D721Med (cell line): ENCODE data around the gene CCDC88C.

Experiments
- DNase-seq: peaks from one replicate; pipeline ENCODE4 v3.0.0; 2011; ENCODE audit warnings: low spot score; ENCODE audit not compliant: insufficient read length
- FAIRE-seq: peaks from 2 replicates; lab custom pipeline; 2011; peaks lifted over from hg19 to GRCh38; lab: Jason Lieb, UNC
- TF ChIP-seq, protein P1 (sequence below): IDR thresholded peaks from 2 replicates; pipeline ENCODE4 v1.5.1; 2012; ENCODE audit warnings: mild to moderate bottlenecking, control low read depth; ENCODE audit not compliant: insufficient read depth; ENCODE audit errors: missing control alignments

CCDC88C gene

DNA sequence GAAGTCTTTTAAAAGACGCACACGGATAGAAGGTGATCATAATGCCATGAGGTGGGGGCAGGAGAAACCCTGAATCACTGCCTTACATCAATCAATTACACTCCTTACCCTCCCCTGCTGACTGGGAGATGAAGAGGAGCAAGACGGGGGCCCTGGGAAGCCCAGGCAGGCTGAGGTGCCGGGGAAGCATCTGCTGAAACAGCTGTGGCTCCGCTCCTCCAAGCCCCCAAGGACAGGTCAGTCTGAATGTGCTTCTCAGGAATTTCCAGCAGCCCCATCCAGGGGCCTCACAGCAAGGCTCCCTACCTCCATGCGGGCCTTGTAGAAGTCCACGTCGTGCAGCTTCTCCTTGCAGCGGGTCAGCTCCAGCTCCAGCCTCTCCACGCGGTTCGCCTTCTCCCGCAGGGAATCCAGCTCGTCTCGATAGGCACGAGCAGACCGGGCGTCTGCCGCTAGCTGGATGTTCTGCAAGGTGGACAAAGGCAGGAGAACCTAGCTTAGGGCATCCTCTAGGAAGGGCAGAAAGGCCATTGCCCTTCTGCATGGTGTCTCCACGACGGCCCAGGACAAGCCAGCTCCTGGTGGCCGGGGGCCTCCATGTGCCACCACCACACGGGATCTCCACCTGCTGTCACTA, 79.8 kb downstream of the CCDC88C start:
- FAIRE-seq = no peak
- DNase-seq = no peak
- TF ChIP-seq, protein P1, sequence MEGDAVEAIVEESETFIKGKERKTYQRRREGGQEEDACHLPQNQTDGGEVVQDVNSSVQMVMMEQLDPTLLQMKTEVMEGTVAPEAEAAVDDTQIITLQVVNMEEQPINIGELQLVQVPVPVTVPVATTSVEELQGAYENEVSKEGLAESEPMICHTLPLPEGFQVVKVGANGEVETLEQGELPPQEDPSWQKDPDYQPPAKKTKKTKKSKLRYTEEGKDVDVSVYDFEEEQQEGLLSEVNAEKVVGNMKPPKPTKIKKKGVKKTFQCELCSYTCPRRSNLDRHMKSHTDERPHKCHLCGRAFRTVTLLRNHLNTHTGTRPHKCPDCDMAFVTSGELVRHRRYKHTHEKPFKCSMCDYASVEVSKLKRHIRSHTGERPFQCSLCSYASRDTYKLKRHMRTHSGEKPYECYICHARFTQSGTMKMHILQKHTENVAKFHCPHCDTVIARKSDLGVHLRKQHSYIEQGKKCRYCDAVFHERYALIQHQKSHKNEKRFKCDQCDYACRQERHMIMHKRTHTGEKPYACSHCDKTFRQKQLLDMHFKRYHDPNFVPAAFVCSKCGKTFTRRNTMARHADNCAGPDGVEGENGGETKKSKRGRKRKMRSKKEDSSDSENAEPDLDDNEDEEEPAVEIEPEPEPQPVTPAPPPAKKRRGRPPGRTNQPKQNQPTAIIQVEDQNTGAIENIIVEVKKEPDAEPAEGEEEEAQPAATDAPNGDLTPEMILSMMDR = no peak

DNA sequence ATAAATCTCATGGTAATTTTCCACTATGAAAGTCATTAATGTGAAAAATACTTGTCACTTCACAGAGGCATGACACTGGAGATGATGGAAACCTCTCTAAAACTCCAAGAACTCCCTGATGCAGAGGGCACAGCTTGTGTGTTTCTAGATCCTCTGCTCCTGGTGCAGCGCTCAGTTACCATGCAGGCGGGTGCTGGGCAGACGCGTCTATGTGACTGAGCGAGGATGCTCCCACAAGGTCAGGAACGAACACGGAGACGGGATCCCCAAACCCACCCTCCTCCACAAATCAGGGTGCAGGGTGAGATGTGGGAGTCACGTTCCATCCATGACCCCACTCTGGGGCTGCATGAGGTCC, 81.5 kb downstream of the CCDC88C start:
- FAIRE-seq (no peak), DNase-seq (no peak)
- TF ChIP-seq, protein P1 = no peak

DNA sequence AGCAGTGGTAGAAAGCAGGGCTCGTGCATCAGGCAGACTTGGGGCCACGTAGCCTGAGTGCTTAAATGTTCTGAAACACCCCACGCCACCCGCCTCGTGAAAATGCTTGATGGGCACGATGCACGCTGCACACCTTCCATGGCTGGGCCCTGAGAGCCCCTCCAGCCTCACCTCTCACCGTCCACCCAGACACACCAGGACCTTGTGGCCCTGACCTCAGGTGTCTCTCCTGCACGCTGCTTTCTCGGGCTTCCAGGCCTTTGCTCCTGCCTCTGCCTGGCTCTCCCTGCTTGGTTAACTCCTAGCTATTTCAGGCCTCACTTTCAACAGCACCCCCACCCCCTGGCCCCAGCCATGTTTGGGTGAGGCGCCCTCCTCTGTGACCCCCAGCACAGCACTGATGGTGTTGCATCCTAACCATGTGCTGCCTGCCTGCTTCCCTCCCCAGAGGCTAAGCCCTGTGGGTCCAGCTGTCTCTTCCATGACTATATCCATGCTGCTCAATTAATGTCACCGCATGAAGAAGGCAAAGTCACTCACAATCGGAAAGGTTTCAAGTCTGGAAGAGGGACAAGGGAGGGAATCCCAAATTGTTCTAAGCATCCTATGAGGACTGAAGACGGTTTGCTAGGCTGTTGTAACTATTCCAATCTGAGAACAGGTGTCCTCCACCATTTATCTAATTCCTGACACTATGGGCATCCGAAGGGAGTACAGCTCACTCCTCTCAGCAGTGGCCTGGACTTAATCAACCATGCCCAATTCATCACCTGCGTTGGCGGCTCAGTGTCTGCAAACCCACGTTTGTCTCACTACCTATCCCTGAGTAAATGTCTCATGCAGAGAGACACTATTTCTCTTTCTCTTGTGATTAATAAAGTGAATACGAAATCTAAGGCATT, 82.2 kb downstream of the CCDC88C start:
- TF ChIP-seq, protein P1 = no peak
- FAIRE-seq (no peak), DNase-seq (no peak)

DNA sequence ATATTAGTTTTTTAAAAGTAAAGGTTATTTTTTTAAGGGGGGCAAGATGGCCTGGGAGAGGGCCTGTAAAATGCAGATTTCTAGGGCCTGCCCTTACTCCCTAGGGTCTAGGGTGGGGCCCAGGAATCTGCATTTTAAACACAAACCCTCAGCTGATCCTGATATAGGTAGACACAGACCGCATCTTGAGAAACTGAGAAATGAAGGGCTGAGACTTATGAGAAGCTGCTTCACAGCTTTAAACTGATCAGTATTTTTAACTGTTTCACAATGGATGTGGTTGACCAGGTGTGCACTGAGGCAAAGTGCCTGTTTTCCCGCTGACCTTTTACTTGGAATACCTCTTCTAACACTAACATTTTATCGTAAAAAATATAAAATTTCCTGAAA, 84.0 kb downstream of the CCDC88C start:
- FAIRE-seq (no peak), DNase-seq (no peak)
- TF ChIP-seq, protein P1 = no peak

DNA sequence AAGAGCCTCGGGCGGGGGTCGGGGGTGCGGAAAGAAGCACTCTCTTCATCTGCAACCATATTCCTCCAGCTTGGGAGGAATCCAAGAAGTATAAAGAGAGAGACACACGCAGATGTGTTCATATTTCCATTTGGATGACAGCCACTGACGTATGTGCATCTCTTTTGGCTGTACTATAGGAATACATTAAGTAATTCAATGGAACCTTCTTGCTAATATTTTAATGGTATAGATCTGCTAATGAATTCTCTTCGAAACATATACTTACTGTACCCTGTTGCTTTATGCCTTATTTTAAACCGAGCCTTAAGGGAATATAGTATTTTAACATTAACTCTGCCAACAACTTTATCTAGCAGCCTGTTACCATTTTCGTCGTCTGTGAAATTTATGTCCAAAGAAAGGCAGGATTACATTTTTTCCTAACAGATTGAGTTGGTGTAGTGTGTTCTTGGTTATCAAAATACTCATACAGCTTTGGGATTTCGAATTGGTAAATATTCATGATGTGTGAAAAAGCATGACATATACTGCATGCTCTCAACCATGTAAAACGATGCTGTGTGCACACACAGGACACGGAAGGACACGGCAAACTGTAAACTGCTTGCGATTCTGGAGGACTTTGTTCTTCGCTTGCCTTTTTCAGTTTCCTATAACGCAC, 84.5 kb downstream of the CCDC88C start:
- TF ChIP-seq, protein P1 = no peak
- no peak for DNase-seq
- FAIRE-seq = no peak

DNA sequence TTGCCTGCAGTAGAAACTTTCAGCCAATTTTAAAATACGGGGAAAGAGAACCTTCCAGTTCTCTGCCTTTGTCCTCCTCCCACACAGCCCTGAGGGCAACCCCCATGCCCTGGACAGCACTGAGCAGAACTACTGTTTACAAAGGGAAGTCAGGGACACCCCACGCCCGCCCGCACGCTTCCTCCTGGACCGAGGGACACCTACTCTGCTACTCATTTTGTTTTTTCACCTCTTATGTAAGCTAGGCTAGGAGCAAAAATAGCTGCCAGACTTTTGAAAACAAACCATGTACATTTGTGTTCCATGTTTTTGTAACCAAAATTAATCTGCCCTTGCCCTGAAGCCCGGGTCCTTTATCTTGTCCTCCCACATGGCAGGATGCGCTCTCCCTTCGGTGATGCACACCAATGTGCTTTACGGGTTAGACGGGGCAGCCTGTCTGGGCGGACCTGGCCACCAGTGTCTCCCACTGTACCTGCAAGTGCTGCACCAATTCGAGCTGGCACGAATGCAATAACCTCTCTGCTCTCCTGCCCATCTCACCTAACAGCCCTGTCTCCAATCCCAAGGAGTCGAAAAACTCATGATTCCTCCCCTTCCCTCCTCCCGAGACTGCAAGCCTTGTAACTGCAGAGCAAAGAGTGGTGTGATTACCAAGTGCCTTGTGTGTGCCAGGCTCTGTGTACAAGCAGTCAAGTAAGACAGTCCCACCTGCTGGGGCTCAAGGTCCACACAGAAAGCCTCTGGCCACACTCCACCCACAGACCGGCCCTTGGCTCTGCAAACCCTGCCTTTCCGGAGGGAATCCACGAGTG, 85.2 kb downstream of the CCDC88C start:
- FAIRE-seq (no peak), DNase-seq (no peak)
- TF ChIP-seq, protein P1 = no peak
